A549 (cell line): ENCODE results near the gene PLEKHN1. TPM values are rescaled to one million over a fixed set of nuclear protein-coding genes. Genes with fewer than 3 reads are reported as not detected.
A peak's percentile ranks its signal among the peaks of the same experiment; 100 is the strongest.

Experiments
- ATAC-seq, 2 experiments: fragments of 200-7000 bp in 1 of 2; fragments of >200 bp in 1 of 2; cut with Nextera tagmentation in 1 of 2; cut with Tn5 transposase in 1 of 2; 3 replicates each; pipeline versions ENCODE4 v1.8.0 to v1.9.1; 2018 to 2020; ENCODE audit warnings: mild to moderate bottlenecking in 1 of 2, moderate library complexity in 1 of 2
- CTCF ChIA-PET: fragments of 300-600 bp; sonication (Branson Sonifier 250); formaldehyde crosslinking; extraction: SDS; loops from one replicate; lab custom pipeline; 2021; ENCODE audit warnings: antibody characterized with exemption, inconsistent platforms; lab: Yijun Ruan, JAX
- POLR2A ChIA-PET: fragments of 350-600 bp; formaldehyde crosslinking; extraction: SDS; loops from one replicate; lab custom pipeline; 2021; ENCODE audit warnings: antibody characterized with exemption, inconsistent platforms; lab: Yijun Ruan, JAX
- DNase-seq, 2 experiments: peaks; one replicate each; pipeline versions ENCODE4 v3.0.0 to v3.0.0-alpha.2; 2011 to 2016; ENCODE audit warnings: low read depth in 1 of 2, low spot score in 1 of 2
- FAIRE-seq: peaks from 2 replicates; lab custom pipeline; 2011; peaks lifted over from hg19 to GRCh38; lab: Jason Lieb, UNC
- H3K27ac ChIP-seq, 2 experiments: fragments of >200 bp; sonication (Bioruptor Twin); formaldehyde crosslinking; 3 replicates each; pipeline ENCODE4 v1.5.1; 2016 to 2017
- H3K4me1 ChIP-seq: fragments of >200 bp; sonication (Bioruptor Twin); formaldehyde crosslinking; 3 replicates; pipeline ENCODE4 v1.6.1; 2016
- H3K4me2 ChIP-seq: fragments of >200 bp; sonication (Bioruptor Twin); formaldehyde crosslinking; 3 replicates; pipeline ENCODE4 v1.6.1; 2016
- H3K4me3 ChIP-seq: fragments of >200 bp; sonication (Bioruptor Twin); formaldehyde crosslinking; 3 replicates; pipeline ENCODE4 v1.5.1; 2016
- H3K9me3 ChIP-seq: fragments of >200 bp; sonication (Bioruptor Twin); formaldehyde crosslinking; 3 replicates; pipeline ENCODE4 v1.6.1; 2016
- ATOH8 ChIP-seq: fragments of 250-450 bp; sonication (Bioruptor Pico); IDR thresholded peaks from 2 replicates; pipeline ENCODE4 v1.5.0; 2020; ENCODE audit warnings: low read depth, mild to moderate bottlenecking, moderate library complexity
- BCL3 ChIP-seq: fragments of >200 bp; sonication (Bioruptor Twin); formaldehyde crosslinking; IDR thresholded peaks from 3 replicates; pipeline ENCODE4 v1.6.1; 2016
- BHLHE40 ChIP-seq: IDR thresholded peaks from 2 replicates; pipeline ENCODE4 v1.6.1; 2012; ENCODE audit warnings: low read depth, low read length, inconsistent platforms
- CBX2 ChIP-seq: fragments of 200-600 bp; sonication (generic); IDR thresholded peaks from 2 replicates; pipeline ENCODE4 v1.6.1; 2016; ENCODE audit warnings: low read depth, mild to moderate bottlenecking, borderline replicate concordance
- CBX8 ChIP-seq: fragments of 200-600 bp; sonication (generic); IDR thresholded peaks from 2 replicates; pipeline ENCODE4 v1.6.1; 2016
- CEBPB ChIP-seq, 2 experiments: fragments of >200 bp in 1 of 2; sonication (Bioruptor Twin) in 1 of 2; formaldehyde crosslinking in 1 of 2; IDR thresholded peaks; 2 replicates each; pipeline ENCODE4 v1.6.1; 2012 to 2016
- CHD4 ChIP-seq: fragments of 200-600 bp; sonication (generic); IDR thresholded peaks from 2 replicates; pipeline ENCODE4 v1.6.1; 2016; ENCODE audit warnings: antibody characterized with exemption, mild to moderate bottlenecking, borderline replicate concordance
- CTCF ChIP-seq: fragments of >200 bp; sonication (Bioruptor Twin); formaldehyde crosslinking; IDR thresholded peaks from 3 replicates; pipeline ENCODE4 v1.5.1; 2016
- E2F6 ChIP-seq: IDR thresholded peaks from 2 replicates; pipeline ENCODE4 v1.6.1; 2012; ENCODE audit warnings: low read depth, borderline replicate concordance
- EHMT2 ChIP-seq: fragments of 200-600 bp; sonication (generic); IDR thresholded peaks from 2 replicates; pipeline ENCODE4 v1.6.1; 2016; ENCODE audit warnings: antibody characterized with exemption, low read depth, mild to moderate bottlenecking, moderate library complexity
- ESRRA ChIP-seq: fragments of 150-350 bp; IDR thresholded peaks from 2 replicates; pipeline ENCODE4 v1.6.1; 2014; ENCODE audit warnings: mild to moderate bottlenecking, low read length, borderline replicate concordance
- FOSB ChIP-seq: fragments of 250-450 bp; sonication (Bioruptor Pico); IDR thresholded peaks from 2 replicates; pipeline ENCODE4 v1.5.0; 2020; ENCODE audit warnings: mild to moderate bottlenecking, moderate library complexity
- HES2 ChIP-seq: fragments of >200 bp; sonication (Bioruptor Twin); formaldehyde crosslinking; IDR thresholded peaks from 2 replicates; pipeline ENCODE4 v1.6.1; 2016
- HEYL ChIP-seq: fragments of 250-450 bp; sonication (Bioruptor Pico); IDR thresholded peaks from 2 replicates; pipeline ENCODE4 v1.8.0; 2021; ENCODE audit warnings: mild to moderate bottlenecking, moderate library complexity
- HMGXB4 ChIP-seq: fragments of 250-450 bp; sonication (Bioruptor Pico); IDR thresholded peaks from 2 replicates; pipeline ENCODE4 v1.5.0; 2021; ENCODE audit warnings: mild to moderate bottlenecking, moderate library complexity, borderline replicate concordance
- HOXA7 ChIP-seq: fragments of 250-450 bp; sonication (Bioruptor Pico); IDR thresholded peaks from 2 replicates; pipeline ENCODE4 v1.5.0; 2020; ENCODE audit warnings: mild to moderate bottlenecking, moderate library complexity
- HOXB5 ChIP-seq: fragments of 250-450 bp; sonication (Bioruptor Pico); IDR thresholded peaks from 2 replicates; pipeline ENCODE4 v1.5.0; 2020; ENCODE audit warnings: mild to moderate bottlenecking, moderate library complexity
- JUN ChIP-seq, 2 experiments: fragments of >200 bp; sonication (Bioruptor Twin); formaldehyde crosslinking; IDR thresholded peaks; 2 replicates in 1 of 2; 3 replicates in 1 of 2; pipeline ENCODE4 v1.6.1; 2016 to 2017
- KDM5A ChIP-seq: fragments of 200-600 bp; sonication (generic); IDR thresholded peaks from 2 replicates; pipeline ENCODE4 v1.6.1; 2016; ENCODE audit warnings: antibody characterized with exemption, mild to moderate bottlenecking
- MYC ChIP-seq: IDR thresholded peaks from 2 replicates; pipeline ENCODE4 v1.6.1; 2012; ENCODE audit warnings: mild to moderate bottlenecking, inconsistent platforms, low read length, improper control_type of control experiment, borderline replicate concordance
- NR3C1 ChIP-seq: fragments of >200 bp; sonication (Bioruptor Twin); formaldehyde crosslinking; IDR thresholded peaks from 3 replicates; pipeline ENCODE4 v1.6.1; 2017
- RCOR1 ChIP-seq: fragments of 150-350 bp; IDR thresholded peaks from 2 replicates; pipeline ENCODE4 v1.6.1; 2014; ENCODE audit warnings: antibody characterized with exemption, low read length, low read depth
- REST ChIP-seq: fragments of 200-600 bp; sonication (generic); IDR thresholded peaks from 2 replicates; pipeline ENCODE4 v1.6.1; 2016; ENCODE audit warnings: antibody characterized with exemption, mild to moderate bottlenecking, moderate library complexity
- RFX5 ChIP-seq: fragments of 450-650 bp; IDR thresholded peaks from 2 replicates; pipeline ENCODE4 v1.7.1; 2014; ENCODE audit warnings: antibody characterized with exemption, mild to moderate bottlenecking, moderate library complexity
- SREBF2 ChIP-seq: fragments of 450-650 bp; IDR thresholded peaks from 2 replicates; pipeline ENCODE4 v1.6.1; 2014; ENCODE audit warnings: mild to moderate bottlenecking, moderate library complexity
- TFCP2L1 ChIP-seq: fragments of 250-450 bp; sonication (Bioruptor Pico); IDR thresholded peaks from 2 replicates; pipeline ENCODE4 v1.5.0; 2021; ENCODE audit warnings: mild to moderate bottlenecking
- WGBS: methylation state at CpG from one replicate; pipeline ENCODE4 v1.1.6; 2017; ENCODE audit errors: missing lambda C conversion rate; 5-methylcytosine and 5-hydroxymethylcytosine counted together
- polyA plus RNA-seq, 4 experiments: library from polyadenylated mRNA; depleted of rRNA in 3 of 4; stranded (reverse); fragments of >200 nt; fragmentation: RNase III in 1 of 4; extraction: RNeasy Plus Mini Kit Qiagen cat#74134 plus additional on column Dnase treatment in 1 of 4; gene quantifications; 2 replicates in 3 of 4; 3 replicates in 1 of 4; pipeline ENCODE4 v1.2.3, GENCODE V29; 2011 to 2017

Gene PLEKHN1
- polyA plus RNA-seq, 2 of the 4 experiments (the other 2 are of a cell fraction) = 0.75 to 3.2 TPM

GRCh38 chr1:927234-927633 lies 39.0 kb upstream of the PLEKHN1 start:
- no peaks in the 10 kb centered on the region for H3K9me3 ChIP-seq
- H3K4me2 ChIP-seq = peak overlapping the region; percentile 14; the same call in 1 of the 3 replicates
- CTCF ChIA-PET = interaction anchor here (6.9 kb wide), 1 partner anchor 14 kb away, joined by 84 read pairs; no protein-coding TSS in a partner anchor
- ATAC-seq = no peak
- H3K27ac ChIP-seq = peak overlapping the region in 1 of 2 experiments; percentile 97; a peak in 1 of 6 replicates
- H3K4me3 ChIP-seq = no peak overlapping the region
- no peak for DNase-seq
- WGBS = 100% methylated on average over 1 of the region's 9 CpGs
- FAIRE-seq = no peak
- H3K4me1 ChIP-seq = peaks cover 36% of the 10 kb centered on the region
- no peak for TF ChIP-seq ESRRA
- no peak for TF ChIP-seq FOSB (CRISPR knock-in tag)
- TF ChIP-seq HMGXB4 = no peak
- TF ChIP-seq JUN (IDR thresholded peaks at IDR 0.05) = no peak
- TF ChIP-seq BHLHE40 = no peak
- no peak for TF ChIP-seq HES2
- TF ChIP-seq KDM5A = no peak
- TF ChIP-seq HEYL = no peak
- TF ChIP-seq HOXB5 (CRISPR knock-in tag) = no peak
- TF ChIP-seq ATOH8 (CRISPR knock-in tag) = no peak
- TF ChIP-seq CBX2 = no peak
- no peak for TF ChIP-seq MYC
- no peak for TF ChIP-seq RCOR1
- no peak for TF ChIP-seq CBX8
- no peak for TF ChIP-seq HOXA7
- no peak for TF ChIP-seq CEBPB (IDR thresholded peaks at IDR 0.05)
- no peak for TF ChIP-seq TFCP2L1 (CRISPR knock-in tag)
- no peak for TF ChIP-seq RFX5
- TF ChIP-seq BCL3 = no peak
- TF ChIP-seq SREBF2 = no peak
- TF ChIP-seq, all 56 proteins: peak for 0
- POLR2A ChIA-PET = no interaction called here

GRCh38 chr1:927748-928147 lies 38.5 kb upstream of the PLEKHN1 start:
- peaks cover 31% of the 10 kb centered on the region for H3K4me1 ChIP-seq
- 0 out of 6 replicates have a peak overlapping the region, but pooled peaks of 1 of the 2 experiments have one; percentile 12 for H3K27ac ChIP-seq
- ChIA-PET POLR2A (no interaction called here), CTCF (interaction anchor here (6.9 kb wide), 1 partner anchor 14 kb away, joined by 84 read pairs; no protein-coding TSS in a partner anchor)
- DNase-seq (no peak), FAIRE-seq (no peak), ATAC-seq (no peak)
- 96% methylated on average over 7 of the region's 10 CpGs for WGBS
- H3K4me2 ChIP-seq = peak overlapping the region; percentile 14; the same call in 1 of the 3 replicates
- H3K9me3 ChIP-seq = no peaks in the 10 kb centered on the region
- no peak overlapping the region for H3K4me3 ChIP-seq
- TF ChIP-seq HEYL (no peak), EHMT2 (no peak), CHD4 (no peak), FOSB (CRISPR knock-in tag) (no peak), CBX8 (no peak), NR3C1 (no peak), E2F6 (no peak), HES2 (no peak), CTCF (no peak), REST (no peak), SREBF2 (no peak)
